OCI-LY1 (cell line): ENCODE measurements around the gene LRP1-AS.

Experiments used
- H2AFZ ChIP-seq: fragments of 200-600 bp; sonication (generic), shearing (Covaris generic); 2 replicates; pipeline ENCODE4 v1.6.0; 2014; ENCODE audit warnings: antibody characterized with exemption, mild to moderate bottlenecking, low read length
- H3F3A ChIP-seq: fragments of 200-600 bp; sonication (generic), shearing (Covaris generic); 2 replicates; pipeline ENCODE4 v1.6.0; 2014; ENCODE audit warnings: mild to moderate bottlenecking, antibody characterized with exemption, low read length, moderate library complexity; ENCODE audit not compliant: insufficient read depth
- H3K27ac ChIP-seq: fragments of 200-600 bp; sonication (generic); 2 replicates; pipeline ENCODE4 v1.5.1; 2014; ENCODE audit warnings: low read length, mixed run types, mild to moderate bottlenecking, low read depth; ENCODE audit not compliant: poor library complexity, severe bottlenecking
- H3K27me3 ChIP-seq: fragments of 200-600 bp; sonication (generic); 2 replicates; pipeline ENCODE4 v1.6.0; 2014; ENCODE audit warnings: antibody characterized with exemption, mild to moderate bottlenecking, low read length, moderate library complexity; ENCODE audit not compliant: insufficient read depth
- H3K36me3 ChIP-seq: fragments of 200-600 bp; sonication (generic); 2 replicates; pipeline ENCODE4 v1.6.1; 2014; ENCODE audit warnings: mild to moderate bottlenecking, antibody characterized with exemption, low read length, moderate library complexity, mixed read lengths; ENCODE audit not compliant: insufficient read depth
- H3K4me1 ChIP-seq: fragments of 200-600 bp; sonication (generic); 2 replicates; pipeline ENCODE4 v1.5.1; 2014; ENCODE audit warnings: mild to moderate bottlenecking, low read length, moderate library complexity; ENCODE audit not compliant: insufficient read depth, severe bottlenecking
- H3K4me2 ChIP-seq: fragments of 200-600 bp; sonication (generic), shearing (Covaris generic); 2 replicates; pipeline ENCODE4 v1.6.1; 2014; ENCODE audit warnings: low read length
- H3K4me3 ChIP-seq: fragments of 200-600 bp; sonication (generic); 2 replicates; pipeline ENCODE4 v1.5.1; 2014; ENCODE audit warnings: low read length, low read depth, mild to moderate bottlenecking, mixed read lengths; ENCODE audit not compliant: poor library complexity, severe bottlenecking
- H3K79me2 ChIP-seq: fragments of 200-600 bp; shearing (Covaris generic); 2 replicates; pipeline ENCODE4 v1.6.1; 2016; ENCODE audit warnings: mixed run types, low read length, mixed read lengths; ENCODE audit not compliant: insufficient read depth
- H3K9ac ChIP-seq: fragments of 200-600 bp; sonication (generic), shearing (Covaris generic); 2 replicates; pipeline ENCODE4 v1.6.1; 2014; ENCODE audit warnings: mild to moderate bottlenecking, low read length, mixed read lengths
- H3K9me2 ChIP-seq: fragments of 200-600 bp; sonication (generic), shearing (Covaris generic); 2 replicates; pipeline ENCODE4 v1.6.1; 2014; ENCODE audit warnings: low read depth, mild to moderate bottlenecking, low read length, mixed read lengths
- H3K9me3 ChIP-seq: fragments of 200-600 bp; shearing (Covaris generic); 2 replicates; pipeline ENCODE4 v1.6.1; 2014; ENCODE audit warnings: low read length, mixed read lengths
- H4K20me1 ChIP-seq: fragments of 200-600 bp; sonication (generic), shearing (Covaris generic); 2 replicates; pipeline ENCODE4 v1.6.0; 2016; ENCODE audit warnings: mild to moderate bottlenecking, low read length; ENCODE audit not compliant: insufficient read depth
- EZH2 ChIP-seq: fragments of 200-600 bp; sonication (generic), shearing (Covaris generic); IDR thresholded peaks from 2 replicates; pipeline ENCODE4 v1.8.0; 2017; ENCODE audit warnings: borderline replicate concordance, mixed run types, mild to moderate bottlenecking, antibody characterized with exemption, low read length, moderate library complexity, mixed read lengths
- TF ChIP-seq, protein P1 (sequence below): fragments of 200-600 bp; sonication (generic), shearing (Covaris generic); IDR thresholded peaks from 2 replicates; pipeline ENCODE4 v1.5.1; 2017; ENCODE audit warnings: mild to moderate bottlenecking, antibody characterized with exemption, low read length, moderate library complexity, mixed read lengths

LRP1-AS gene

DNA sequence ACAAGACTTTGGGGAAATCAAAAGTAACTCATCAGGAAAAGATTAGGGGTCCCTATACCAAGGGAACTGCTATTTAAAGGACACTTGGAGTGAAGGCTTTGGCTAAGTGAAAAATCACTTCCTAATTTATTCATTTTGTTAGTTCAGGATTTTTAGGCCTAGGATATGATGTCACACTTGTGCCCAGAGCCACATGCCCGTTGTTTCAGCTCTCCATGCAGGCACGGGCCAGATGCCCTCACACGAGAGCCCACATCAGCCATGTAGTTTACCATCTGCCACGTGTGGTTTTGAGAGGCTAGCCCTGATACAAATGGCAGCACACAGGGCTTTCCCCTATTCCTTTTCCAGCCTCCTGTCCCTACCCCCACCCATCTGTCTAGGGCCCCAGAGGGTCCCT, 11.9 kb upstream of the LRP1-AS start:
- Histone ChIP-seq H3F3A (no peaks in the 10 kb centered on the region), H3K79me2 (no peaks in the 10 kb centered on the region), H3K9me3 (no peaks in the 10 kb centered on the region), H3K27me3 (peaks cover 9% of the 10 kb centered on the region; the same call in 1 of the 2 replicates), H3K36me3 (no peaks in the 10 kb centered on the region), H3K27ac (no peak overlapping the region), H3K4me2 (no peak overlapping the region), H3K9me2 (no peaks in the 10 kb centered on the region), H3K4me3 (no peak overlapping the region), H3K9ac (no peak overlapping the region), H2AFZ (no peak overlapping the region), H3K4me1 (no peaks in the 10 kb centered on the region), H4K20me1 (no peaks in the 10 kb centered on the region)
- TF ChIP-seq EZH2, result no peak
- TF ChIP-seq, protein P1, sequence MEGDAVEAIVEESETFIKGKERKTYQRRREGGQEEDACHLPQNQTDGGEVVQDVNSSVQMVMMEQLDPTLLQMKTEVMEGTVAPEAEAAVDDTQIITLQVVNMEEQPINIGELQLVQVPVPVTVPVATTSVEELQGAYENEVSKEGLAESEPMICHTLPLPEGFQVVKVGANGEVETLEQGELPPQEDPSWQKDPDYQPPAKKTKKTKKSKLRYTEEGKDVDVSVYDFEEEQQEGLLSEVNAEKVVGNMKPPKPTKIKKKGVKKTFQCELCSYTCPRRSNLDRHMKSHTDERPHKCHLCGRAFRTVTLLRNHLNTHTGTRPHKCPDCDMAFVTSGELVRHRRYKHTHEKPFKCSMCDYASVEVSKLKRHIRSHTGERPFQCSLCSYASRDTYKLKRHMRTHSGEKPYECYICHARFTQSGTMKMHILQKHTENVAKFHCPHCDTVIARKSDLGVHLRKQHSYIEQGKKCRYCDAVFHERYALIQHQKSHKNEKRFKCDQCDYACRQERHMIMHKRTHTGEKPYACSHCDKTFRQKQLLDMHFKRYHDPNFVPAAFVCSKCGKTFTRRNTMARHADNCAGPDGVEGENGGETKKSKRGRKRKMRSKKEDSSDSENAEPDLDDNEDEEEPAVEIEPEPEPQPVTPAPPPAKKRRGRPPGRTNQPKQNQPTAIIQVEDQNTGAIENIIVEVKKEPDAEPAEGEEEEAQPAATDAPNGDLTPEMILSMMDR, result no peak

DNA sequence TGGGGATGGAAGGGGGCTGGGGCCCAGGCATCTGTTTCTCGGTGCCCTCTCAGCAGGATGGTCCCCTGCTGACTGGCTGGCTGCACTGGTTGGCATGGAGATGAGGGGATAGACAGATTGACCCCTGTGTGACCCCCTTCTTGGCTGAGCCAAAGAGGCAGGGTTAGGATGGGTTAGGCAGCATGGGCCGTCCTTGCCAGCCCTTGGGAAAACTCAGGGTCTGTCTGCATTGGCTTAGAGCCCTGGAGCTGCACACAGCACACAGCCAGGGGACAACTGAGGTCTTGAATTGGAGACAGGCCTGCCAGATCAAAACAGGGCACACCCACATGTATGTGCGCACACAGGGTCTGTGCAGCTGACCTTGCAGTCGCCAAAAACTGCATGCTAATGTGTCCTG, 11.2 kb upstream of the LRP1-AS start:
- H3K79me2 ChIP-seq, result no peaks in the 10 kb centered on the region

DNA sequence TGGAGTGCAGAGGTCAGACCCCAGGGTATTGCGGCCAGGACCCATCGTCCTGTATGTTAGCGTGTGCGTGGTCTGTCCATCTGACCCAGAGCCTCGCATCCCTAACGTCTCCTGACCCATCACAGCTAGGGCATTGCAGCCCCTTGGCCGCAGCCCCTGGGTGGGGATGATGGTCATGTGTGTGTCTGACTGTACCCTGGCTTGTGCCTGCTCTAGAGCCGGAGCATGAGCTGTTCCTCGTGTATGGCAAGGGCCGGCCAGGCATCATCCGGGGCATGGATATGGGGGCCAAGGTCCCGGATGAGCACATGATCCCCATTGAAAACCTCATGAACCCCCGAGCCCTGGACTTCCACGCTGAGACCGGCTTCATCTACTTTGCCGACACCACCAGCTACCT, 10.8 kb upstream of the LRP1-AS start:
- Histone ChIP-seq H3K27me3 (peaks cover 9% of the 10 kb centered on the region; the same call in 1 of the 2 replicates), H3K9me3 (no peaks in the 10 kb centered on the region), H2AFZ (no peak overlapping the region), H3K36me3 (no peaks in the 10 kb centered on the region), H3K9ac (no peak overlapping the region), H3K4me1 (no peaks in the 10 kb centered on the region), H3K4me2 (no peak overlapping the region), H3K4me3 (no peak overlapping the region), H3K79me2 (no peaks in the 10 kb centered on the region), H3F3A (no peaks in the 10 kb centered on the region), H4K20me1 (no peaks in the 10 kb centered on the region), H3K9me2 (no peaks in the 10 kb centered on the region), H3K27ac (no peak overlapping the region)
- TF ChIP-seq, protein P1, result no peak
- TF ChIP-seq EZH2, result no peak

More for the DNA sequence above, 11.2 kb upstream of the LRP1-AS start:
- no peaks in the 10 kb centered on the region for H3K9me2 ChIP-seq
- no peak overlapping the region for H3K4me2 ChIP-seq
- no peak overlapping the region for H3K27ac ChIP-seq
- no peak for TF ChIP-seq EZH2
- TF ChIP-seq, protein P1, result no peak
- no peak overlapping the region for H2AFZ ChIP-seq
- H3K9me3 ChIP-seq, result no peaks in the 10 kb centered on the region
- H3K9ac ChIP-seq, result no peak overlapping the region
- H3K27me3 ChIP-seq, result peaks cover 9% of the 10 kb centered on the region; the same call in 1 of the 2 replicates
- no peaks in the 10 kb centered on the region for H3K36me3 ChIP-seq
- H3K4me1 ChIP-seq, result no peaks in the 10 kb centered on the region
- H4K20me1 ChIP-seq, result no peaks in the 10 kb centered on the region
- H3F3A ChIP-seq, result no peaks in the 10 kb centered on the region
- H3K4me3 ChIP-seq, result no peak overlapping the region
